COLO829 (cell line): ENCODE data around the gene LMO1.

Experiments used
- DNase-seq: peaks from one replicate; pipeline ENCODE4 v3.0.0; 2012; ENCODE audit warnings: low spot score

LMO1 gene

DNA sequence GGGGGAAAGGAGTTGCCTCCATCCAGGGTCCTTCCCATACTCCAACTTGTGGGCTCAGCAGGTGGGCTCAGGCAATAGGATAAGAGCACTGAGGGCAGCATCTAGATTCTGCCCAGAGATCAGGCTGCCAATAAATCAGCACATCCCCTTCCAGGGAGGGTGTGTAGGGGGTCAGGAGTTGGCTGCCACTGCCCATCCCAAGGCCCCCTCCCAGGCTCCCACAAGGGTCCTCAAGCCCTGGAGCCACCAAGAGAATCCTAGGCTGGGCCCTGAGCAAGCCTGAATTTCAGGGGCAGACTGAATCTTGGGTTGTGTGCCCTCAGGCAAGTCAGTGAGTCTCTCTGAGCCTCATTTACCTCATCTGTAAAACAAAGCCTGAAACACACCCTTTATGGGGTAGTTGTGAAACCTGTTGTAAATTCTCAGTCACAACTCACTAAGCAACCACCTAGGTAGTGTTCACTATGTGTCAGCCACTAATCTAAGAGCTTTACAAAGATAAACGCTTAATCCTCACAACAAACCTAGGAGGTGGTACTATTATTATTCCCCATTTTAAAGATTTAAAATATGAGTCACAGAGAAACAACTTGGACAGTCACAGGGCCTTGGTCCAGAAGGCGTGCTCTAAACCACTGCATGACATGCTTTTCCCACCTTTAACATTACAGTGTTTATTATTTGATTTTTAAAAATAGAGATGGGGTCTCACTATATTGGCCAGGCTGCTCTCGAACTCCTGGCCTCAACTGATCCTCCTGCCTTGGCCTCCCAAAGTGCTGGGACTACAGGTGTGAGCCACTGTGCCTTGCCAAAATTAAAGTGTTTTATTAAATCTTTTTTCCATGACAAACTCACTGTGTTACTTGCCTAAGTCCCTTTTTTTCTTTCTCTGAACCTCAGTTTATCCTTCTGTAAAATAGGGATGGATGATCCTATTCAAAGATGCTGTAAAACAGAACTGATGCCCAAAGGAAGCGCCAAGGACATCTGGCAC is 36.2 kb downstream of the LMO1 start:
- no peak for DNase-seq

DNA sequence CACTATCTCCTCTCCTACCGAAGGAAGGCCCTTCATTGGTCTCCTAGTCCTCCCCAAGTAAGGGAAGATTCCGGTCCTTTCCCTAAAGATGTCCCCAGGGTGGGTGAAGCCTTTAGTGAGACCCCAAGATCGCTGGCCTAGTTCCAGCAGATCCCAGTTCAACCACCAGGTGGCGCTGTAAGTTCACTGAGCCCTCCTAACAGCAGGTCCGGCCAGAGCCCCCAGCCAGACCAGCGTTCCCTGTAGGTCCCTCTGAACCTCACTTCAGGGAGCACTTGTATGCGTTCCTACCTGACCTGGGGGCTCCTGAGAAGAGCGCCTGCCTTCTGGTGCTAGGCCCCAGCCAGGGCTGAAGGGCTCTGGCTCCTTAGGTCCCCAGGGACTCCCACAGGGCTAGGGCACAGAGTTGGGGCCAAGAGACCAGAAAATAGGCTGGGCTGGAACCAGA is 38.1 kb downstream of the LMO1 start:
- DNase-seq, result peak; percentile 70

DNA sequence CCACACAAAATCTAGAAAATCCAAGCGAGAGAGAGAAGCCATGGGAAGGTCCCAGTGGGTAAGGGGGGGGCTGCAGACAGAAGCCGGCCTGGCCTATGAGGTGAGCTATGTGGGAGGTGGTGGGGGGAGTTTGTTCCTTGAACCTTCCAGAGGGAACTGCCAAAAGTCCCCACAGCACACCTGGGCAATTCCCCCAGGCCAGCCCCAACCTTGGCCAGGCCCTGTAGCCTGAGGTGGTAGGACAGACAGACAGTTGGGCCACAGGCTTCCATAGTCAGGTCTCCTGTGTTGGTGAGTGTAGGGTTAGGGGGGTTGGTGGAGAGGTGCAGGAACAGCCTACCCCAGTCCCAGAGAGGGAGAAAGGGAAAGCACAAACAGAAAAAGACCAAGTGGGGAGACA is 39.0 kb downstream of the LMO1 start:
- DNase-seq, result no peak

GRCh38 chr11:8224161-8224591 is 39.5 kb downstream of the LMO1 start:
- no peak for DNase-seq

GRCh38 chr11:8223513-8223900 is 40.2 kb downstream of the LMO1 start:
- DNase-seq, result peak; percentile 97

DNA sequence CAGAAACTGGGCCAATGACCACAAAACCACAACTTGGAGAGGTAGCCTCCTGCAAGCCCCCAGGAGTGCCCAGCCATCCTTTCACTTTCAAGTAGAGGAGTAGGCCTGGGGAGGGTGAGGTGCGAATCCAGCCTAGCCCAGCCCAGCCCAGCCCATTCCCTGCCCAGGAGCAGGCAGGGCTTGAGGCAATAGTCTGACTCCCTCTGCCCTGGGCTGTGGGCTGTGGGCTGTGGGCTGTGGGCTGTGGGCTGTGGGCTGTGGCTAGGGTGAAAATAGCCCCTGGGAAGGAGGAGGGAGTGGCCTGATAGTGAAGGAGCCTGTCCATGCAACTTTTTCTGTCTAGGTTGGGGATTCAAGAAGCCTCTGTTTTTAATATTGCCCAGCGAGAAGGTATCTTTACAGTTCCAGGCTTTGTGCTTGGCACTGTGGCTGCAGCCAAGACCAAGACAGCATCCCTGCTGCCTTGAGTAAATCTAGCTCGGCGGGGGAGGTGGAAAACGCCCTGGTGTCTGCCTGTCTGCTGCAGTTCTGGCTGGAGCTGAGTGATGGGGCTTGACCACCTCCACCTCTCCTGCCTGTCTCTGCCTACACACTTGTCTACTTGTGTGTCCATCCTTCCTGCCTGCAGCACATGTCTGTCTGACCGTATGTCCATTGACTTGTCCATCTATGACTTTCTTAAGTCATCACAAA is 40.7 kb downstream of the LMO1 start:
- DNase-seq, result no peak

DNA sequence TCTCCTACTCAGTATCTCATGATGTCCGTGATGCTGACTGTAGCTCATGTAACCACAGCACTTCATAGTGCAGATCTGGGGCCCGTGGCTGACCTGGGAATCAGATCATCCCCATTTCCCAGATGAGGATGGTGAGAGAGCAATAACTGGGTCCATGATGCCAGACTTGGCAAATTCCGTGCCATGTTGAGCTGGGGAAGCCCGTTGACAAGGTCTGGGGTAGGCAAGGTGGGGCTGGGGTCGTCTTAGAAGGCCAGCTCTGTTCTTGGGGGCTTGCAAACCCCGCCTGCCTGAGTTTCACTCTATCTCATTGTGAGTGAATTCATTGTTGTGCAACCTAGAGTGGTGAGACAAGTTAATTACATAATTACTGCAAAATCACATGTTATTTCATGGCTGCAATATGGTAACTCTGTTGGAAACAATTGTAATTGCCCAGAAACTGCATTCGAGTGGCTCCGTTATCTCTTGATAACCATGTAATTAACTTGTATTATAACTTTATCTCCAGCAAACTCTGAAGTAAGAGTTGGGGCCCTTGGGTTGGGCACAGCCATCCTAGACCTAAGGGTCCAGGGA is 41.7 kb downstream of the LMO1 start:
- DNase-seq, result no peak

- DNase-seq, result no peak
Measured at GRCh38 chr11:8221046-8221723, 42.5 kb downstream of the LMO1 start.

DNA sequence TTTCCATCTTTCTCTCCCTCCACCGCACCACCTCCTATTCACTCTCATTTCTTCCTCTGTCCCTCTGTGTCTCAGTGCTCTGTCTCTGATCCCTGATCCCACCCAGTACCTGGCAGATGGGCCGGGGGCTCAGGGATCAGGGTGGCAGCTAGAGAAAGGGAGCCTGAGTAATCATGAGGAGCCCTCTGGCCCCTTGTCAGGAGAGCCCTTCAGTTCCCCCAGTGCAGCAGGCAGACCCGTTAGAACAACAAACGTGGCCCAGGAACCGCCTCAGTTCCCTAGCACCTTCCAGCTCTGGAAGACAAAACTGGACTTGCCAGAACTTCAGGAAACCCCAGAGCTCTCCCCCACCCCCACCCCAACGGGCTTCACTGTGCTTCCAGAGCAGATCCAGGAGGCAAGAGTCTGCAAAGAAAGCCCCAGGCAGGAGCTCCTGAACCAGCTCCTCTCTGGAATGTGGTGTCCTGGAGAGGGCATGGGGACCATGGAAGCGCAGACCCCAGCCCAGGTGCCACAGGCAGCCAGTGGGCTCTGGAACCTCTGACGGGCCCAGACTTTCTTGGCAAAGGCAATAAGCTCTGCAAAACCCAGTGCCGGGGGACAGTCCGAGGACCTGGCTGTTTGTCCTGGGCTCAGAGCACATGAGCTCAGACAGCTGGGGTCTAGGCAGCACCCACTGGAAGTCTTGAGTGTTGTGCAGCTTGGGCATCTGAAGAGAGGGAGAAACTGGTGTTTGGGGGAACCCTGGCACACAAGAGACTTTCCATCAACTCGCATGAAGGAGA is 43.2 kb downstream of the LMO1 start:
- DNase-seq, result no peak

GRCh38 chr11:8219257-8220021 is 44.2 kb downstream of the LMO1 start:
- peak; percentile 53 for DNase-seq

DNA sequence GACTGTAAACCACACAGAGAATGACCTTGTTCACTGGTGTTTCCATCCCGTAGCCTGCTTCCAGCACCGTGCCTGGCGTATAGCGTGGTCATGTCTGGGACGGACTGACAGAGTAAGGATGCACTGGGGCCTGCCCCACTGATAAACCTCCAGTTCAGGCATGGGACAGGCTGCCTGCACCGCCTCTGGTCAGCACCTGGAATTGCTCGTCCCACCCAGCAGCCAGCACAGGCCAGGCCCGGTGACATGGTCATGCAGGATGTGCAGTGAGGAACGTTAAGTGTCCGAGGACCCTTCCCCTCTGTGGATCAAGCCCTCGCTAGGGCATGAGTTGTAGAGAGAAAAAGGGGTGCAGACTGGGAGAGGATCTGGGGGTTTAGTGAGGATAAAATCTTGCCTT is 44.8 kb downstream of the LMO1 start:
- no peak for DNase-seq

GRCh38 chr11:8218409-8218808 is 45.3 kb downstream of the LMO1 start:
- DNase-seq, result no peak

DNA sequence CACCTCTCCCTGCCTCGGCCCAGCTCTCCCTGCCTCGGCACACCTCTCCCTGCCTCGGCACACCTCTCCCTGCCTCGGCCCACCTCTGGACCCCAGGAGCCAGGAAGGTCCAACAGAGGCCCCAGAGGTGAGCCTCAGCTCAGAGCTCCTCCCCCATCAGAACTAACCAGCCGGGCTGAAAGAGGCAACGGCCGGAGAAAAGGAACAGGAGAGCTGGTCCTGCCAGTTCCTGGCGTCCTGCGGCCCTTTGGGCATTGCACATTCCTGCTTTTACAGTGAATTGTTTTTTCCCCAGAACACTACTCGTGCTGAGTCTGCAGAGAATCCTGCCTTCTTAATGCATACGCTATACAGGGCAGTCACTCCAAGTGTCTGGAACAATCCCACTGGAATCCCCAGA is 45.8 kb downstream of the LMO1 start:
- no peak for DNase-seq

DNA sequence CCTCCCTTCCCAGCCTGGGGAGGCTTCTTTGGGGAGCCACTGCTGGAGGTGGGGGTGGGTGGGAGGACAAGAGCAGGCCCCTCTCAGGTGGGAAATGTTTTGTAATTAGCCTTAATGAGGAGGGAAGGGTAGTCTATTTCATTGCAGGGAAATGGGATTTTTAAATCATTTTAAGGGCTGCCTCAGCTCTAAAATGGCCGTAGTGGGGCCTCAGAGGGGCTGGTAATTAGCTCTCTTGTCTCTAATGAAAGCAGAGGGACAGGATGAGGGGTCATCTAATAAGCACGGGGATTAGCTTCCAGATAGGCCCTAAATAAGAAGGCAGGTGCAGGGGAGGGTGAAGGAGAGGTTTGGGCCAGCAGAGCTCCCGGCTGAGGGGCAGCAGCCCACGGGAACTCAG is 46.5 kb downstream of the LMO1 start:
- no peak for DNase-seq

- no peak for DNase-seq
Measured at GRCh38 chr11:8213376-8213775, 50.3 kb downstream of the LMO1 start.

DNA sequence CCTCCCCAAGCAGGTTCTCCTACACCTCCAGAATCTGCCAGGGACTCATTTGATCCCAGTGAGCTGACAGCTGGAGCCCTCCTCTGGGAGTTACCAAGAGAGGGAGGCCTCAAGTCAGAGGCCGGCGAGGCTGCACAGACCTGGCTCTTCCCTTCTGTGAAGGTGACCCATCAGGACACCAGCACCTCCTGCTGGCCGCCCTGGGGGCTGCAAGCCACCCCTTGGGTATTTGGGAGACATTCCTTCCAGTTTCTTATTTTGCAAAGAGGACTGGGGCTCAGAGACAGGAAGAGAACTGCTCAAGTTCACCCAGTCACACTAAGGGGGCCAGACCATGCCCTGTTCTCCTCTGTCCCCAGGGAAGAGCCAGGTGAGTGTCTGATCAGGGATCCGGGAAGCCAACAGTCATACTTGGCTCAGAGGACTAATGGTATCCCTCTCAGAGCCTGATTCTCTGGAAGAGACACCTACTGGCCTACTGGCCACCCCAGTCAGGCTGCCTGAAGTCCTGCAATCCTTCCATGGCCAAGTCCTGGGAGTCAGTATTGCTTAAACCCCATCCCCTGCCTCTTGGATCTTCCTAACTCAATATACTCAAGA is 54.4 kb downstream of the LMO1 start:
- DNase-seq, result no peak

GRCh38 chr11:8207080-8208000 is 56.3 kb downstream of the LMO1 start:
- DNase-seq, result no peak

- DNase-seq, result no peak
Measured at GRCh38 chr11:8206251-8207079, 57.2 kb downstream of the LMO1 start.
